Measurements from ENCODE around the gene GPR26.

The GPR26 gene

DNA sequence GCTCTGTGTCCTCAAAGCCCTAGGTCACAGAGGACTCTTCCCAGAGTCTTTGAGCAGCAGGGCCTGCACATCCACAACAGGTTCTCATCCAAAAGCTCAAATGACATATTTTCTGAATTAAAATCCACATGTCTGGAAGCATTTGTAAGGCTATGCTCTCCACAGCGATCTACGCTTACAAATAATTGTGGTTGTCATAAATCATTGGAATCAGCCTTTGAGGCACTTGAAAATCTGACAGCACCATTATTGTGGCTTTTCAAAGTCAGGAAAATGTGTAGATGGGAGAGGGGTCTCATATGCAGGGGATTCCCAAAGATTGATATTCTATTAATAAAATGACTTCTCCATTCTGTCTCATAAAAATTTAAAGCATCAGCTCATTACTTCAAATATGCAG lies 16.3 kb downstream of the GPR26 start:
- H3K4me1 ChIP-seq (ENCODE audit: insufficient read depth, low read length), result no peaks in the 10 kb centered on the region
- no peak overlapping the region for H3K4me3 ChIP-seq (ENCODE audit: low read length)
- H3K27ac ChIP-seq (ENCODE audit: low read length), result no peak overlapping the region
- H3K9ac ChIP-seq (ENCODE audit: low read depth, low read length), result no peak overlapping the region
- H3K27me3 ChIP-seq (ENCODE audit: insufficient read depth, low read length), result no peaks in the 10 kb centered on the region; the same call in 1 of the 2 replicates
- H3K36me3 ChIP-seq (ENCODE audit: insufficient read depth, low read depth, low read length), result no peaks in the 10 kb centered on the region
- no peaks in the 10 kb centered on the region for H3K9me3 ChIP-seq (ENCODE audit: insufficient read depth, low read depth, low read length)

DNA sequence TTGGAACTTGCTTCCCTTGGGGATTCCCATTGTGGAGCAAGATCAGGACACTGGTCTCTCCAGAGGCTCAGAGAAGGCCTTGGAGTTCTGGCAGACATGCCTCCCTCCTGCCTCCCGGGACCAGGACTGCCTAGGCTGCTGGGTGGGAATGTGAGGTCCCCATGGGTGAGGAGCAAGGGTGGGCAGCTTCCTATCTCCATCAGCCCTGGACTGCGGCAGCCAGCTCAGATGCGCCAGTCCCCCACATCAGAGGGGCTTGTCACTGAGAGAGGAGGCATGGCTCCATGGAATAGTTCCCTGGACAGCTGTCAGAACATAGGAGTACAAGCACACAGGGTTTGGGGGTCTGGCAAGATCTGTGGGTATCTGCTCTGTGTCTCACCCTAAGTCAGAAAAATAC lies 17.3 kb downstream of the GPR26 start:
- Histone ChIP-seq H3K9ac (ENCODE audit: low read depth, low read length) (no peak overlapping the region), H3K9me3 (ENCODE audit: insufficient read depth, low read depth, low read length) (no peaks in the 10 kb centered on the region), H3K4me3 (ENCODE audit: low read length) (no peak overlapping the region), H3K36me3 (ENCODE audit: insufficient read depth, low read depth, low read length) (no peaks in the 10 kb centered on the region), H3K27me3 (ENCODE audit: insufficient read depth, low read length) (no peaks in the 10 kb centered on the region; the same call in 1 of the 2 replicates), H3K4me1 (ENCODE audit: insufficient read depth, low read length) (no peaks in the 10 kb centered on the region), H3K27ac (ENCODE audit: low read length) (no peak overlapping the region)

DNA sequence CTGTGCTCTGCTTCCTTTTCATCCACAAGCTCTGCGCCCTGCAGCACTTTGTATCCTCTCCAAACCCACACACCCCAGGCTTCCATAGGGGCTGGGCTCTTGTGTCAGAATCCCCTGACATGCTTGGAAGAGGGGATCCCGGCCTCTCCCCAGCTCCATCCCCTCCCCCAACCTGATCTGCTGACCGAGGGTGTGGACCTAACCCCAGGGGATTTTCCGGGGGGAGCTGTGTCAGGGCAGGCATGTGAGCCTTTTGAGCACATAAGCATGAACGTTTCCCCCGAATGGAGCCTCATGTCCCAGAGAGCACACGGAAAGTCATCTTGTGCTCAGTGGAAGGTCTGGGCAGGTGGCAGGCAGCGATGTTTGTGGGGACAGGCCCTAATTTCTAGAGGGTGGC lies 17.7 kb downstream of the GPR26 start:
- no peak overlapping the region for H3K27ac ChIP-seq (ENCODE audit: low read length)
- H3K4me1 ChIP-seq (ENCODE audit: insufficient read depth, low read length), result no peaks in the 10 kb centered on the region
- no peak overlapping the region for H3K9ac ChIP-seq (ENCODE audit: low read depth, low read length)
- H3K4me3 ChIP-seq (ENCODE audit: low read length), result no peak overlapping the region
- H3K9me3 ChIP-seq (ENCODE audit: insufficient read depth, low read depth, low read length), result no peaks in the 10 kb centered on the region
- H3K27me3 ChIP-seq (ENCODE audit: insufficient read depth, low read length), result no peaks in the 10 kb centered on the region; the same call in 1 of the 2 replicates
- H3K36me3 ChIP-seq (ENCODE audit: insufficient read depth, low read depth, low read length), result no peaks in the 10 kb centered on the region

DNA sequence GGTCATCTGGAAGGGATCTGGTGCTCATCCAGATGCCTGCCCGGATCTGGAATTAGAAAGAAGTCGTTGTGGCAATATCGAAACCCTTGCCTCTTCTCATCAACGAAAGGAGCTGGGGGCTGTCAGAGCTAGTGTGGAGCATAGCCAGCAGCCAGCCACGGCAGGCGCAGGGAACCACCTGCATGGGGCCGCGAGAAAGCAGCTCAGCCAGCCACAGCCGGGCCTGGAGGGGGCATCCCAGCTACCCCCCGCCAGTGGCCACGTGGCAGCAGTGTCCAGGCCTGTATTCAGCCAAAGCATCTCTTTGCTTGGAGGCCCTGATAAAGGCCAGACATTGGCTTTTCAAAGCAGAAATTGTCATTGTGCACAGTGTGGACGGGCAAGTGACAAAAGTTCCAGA lies 19.1 kb downstream of the GPR26 start:
- H3K27ac ChIP-seq (ENCODE audit: low read length), result no peak overlapping the region
- no peaks in the 10 kb centered on the region for H3K4me1 ChIP-seq (ENCODE audit: insufficient read depth, low read length)
- H3K36me3 ChIP-seq (ENCODE audit: insufficient read depth, low read depth, low read length), result no peaks in the 10 kb centered on the region
- H3K9ac ChIP-seq (ENCODE audit: low read depth, low read length), result no peak overlapping the region
- H3K27me3 ChIP-seq (ENCODE audit: insufficient read depth, low read length), result no peaks in the 10 kb centered on the region; the same call in 1 of the 2 replicates
- H3K4me3 ChIP-seq (ENCODE audit: low read length), result no peak overlapping the region
- no peaks in the 10 kb centered on the region for H3K9me3 ChIP-seq (ENCODE audit: insufficient read depth, low read depth, low read length)

DNA sequence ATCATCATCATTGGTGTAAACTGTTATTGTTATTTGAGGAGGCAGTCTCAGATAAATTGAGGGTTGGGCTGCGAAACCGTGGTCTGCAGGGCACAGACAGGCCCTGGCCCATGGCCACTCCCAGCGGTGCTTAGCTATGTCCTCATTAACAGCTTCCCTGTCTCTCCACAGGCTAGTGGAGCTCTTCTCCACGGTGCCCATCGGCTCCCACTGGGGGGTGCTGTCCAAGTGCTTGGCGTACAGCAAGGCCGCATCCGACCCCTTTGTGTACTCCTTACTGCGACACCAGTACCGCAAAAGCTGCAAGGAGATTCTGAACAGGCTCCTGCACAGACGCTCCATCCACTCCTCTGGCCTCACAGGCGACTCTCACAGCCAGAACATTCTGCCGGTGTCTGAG lies 21.6 kb downstream of the GPR26 start:
- Histone ChIP-seq H3K4me3 (ENCODE audit: low read length) (no peak overlapping the region), H3K4me1 (ENCODE audit: insufficient read depth, low read length) (no peaks in the 10 kb centered on the region), H3K9me3 (ENCODE audit: insufficient read depth, low read depth, low read length) (no peaks in the 10 kb centered on the region), H3K27ac (ENCODE audit: low read length) (no peak overlapping the region), H3K36me3 (ENCODE audit: insufficient read depth, low read depth, low read length) (no peaks in the 10 kb centered on the region), H3K27me3 (ENCODE audit: insufficient read depth, low read length) (no peaks in the 10 kb centered on the region; the same call in 1 of the 2 replicates), H3K9ac (ENCODE audit: low read depth, low read length) (no peak overlapping the region)

DNA sequence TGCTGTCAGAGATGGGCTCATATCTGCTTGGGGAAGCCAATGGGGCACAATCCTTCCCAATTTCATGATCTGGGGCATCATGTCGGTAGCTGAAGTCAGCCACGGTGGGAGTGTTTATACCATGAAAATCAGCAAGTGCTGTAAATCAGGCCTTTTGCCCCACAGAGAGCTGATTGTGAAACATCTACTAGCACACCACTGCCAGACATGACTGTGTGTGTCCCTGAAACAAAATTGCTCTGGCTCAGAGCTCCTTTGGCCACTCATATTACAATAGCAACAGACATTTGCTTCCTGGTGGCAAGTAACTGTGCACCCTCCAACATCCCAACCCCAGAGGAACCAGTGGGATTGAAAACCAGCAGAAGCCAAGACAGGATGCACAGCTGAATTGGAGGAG lies 23.7 kb downstream of the GPR26 start:
- Histone ChIP-seq H3K4me1 (ENCODE audit: insufficient read depth, low read length) (no peaks in the 10 kb centered on the region), H3K27me3 (ENCODE audit: insufficient read depth, low read length) (no peaks in the 10 kb centered on the region), H3K4me3 (ENCODE audit: low read length) (no peak overlapping the region), H3K27ac (ENCODE audit: low read length) (no peak overlapping the region), H3K36me3 (ENCODE audit: insufficient read depth, low read depth, low read length) (no peaks in the 10 kb centered on the region), H3K9ac (ENCODE audit: low read depth, low read length) (no peak overlapping the region), H3K9me3 (ENCODE audit: insufficient read depth, low read depth, low read length) (no peaks in the 10 kb centered on the region)

GRCh38 chr10:123703195-123703790 lies 37.1 kb downstream of the GPR26 start:
- no peak overlapping the region for H3K27ac ChIP-seq (ENCODE audit: low read length)
- no peak overlapping the region for H3K9ac ChIP-seq (ENCODE audit: low read depth, low read length)
- no peak overlapping the region for H3K4me3 ChIP-seq (ENCODE audit: low read length)
- no peaks in the 10 kb centered on the region for H3K36me3 ChIP-seq (ENCODE audit: insufficient read depth, low read depth, low read length)
- H3K4me1 ChIP-seq (ENCODE audit: insufficient read depth, low read length), result no peaks in the 10 kb centered on the region; the same call in 1 of the 2 replicates
- no peaks in the 10 kb centered on the region for H3K9me3 ChIP-seq (ENCODE audit: insufficient read depth, low read depth, low read length)
- no peaks in the 10 kb centered on the region for H3K27me3 ChIP-seq (ENCODE audit: insufficient read depth, low read length)

DNA sequence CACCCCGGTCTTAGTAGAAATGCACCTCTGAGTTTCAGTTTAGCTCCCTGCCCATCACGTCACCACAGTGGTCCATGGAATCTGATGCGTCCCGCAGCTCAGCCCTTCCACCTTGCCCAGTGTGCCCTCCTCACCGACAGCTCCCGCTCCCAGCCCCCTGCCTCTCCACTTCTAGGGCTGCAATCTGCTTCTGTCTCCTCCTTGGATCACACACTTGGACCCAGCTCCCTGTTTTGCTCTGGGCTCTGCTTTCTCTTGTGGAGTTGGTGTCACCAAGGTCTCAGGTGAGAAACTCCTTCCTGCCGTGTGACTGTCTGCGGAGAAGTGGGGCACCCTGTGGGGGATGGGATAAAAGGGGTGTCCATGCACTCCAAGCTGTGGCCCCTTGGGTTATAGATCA lies 37.9 kb downstream of the GPR26 start:
- no peaks in the 10 kb centered on the region for H3K9me3 ChIP-seq (ENCODE audit: insufficient read depth, low read depth, low read length)
- no peak overlapping the region for H3K9ac ChIP-seq (ENCODE audit: low read depth, low read length)
- no peaks in the 10 kb centered on the region; the same call in 1 of the 2 replicates for H3K4me1 ChIP-seq (ENCODE audit: insufficient read depth, low read length)
- no peak overlapping the region for H3K4me3 ChIP-seq (ENCODE audit: low read length)
- no peaks in the 10 kb centered on the region for H3K36me3 ChIP-seq (ENCODE audit: insufficient read depth, low read depth, low read length)
- no peaks in the 10 kb centered on the region for H3K27me3 ChIP-seq (ENCODE audit: insufficient read depth, low read length)
- H3K27ac ChIP-seq (ENCODE audit: low read length), result no peak overlapping the region

DNA sequence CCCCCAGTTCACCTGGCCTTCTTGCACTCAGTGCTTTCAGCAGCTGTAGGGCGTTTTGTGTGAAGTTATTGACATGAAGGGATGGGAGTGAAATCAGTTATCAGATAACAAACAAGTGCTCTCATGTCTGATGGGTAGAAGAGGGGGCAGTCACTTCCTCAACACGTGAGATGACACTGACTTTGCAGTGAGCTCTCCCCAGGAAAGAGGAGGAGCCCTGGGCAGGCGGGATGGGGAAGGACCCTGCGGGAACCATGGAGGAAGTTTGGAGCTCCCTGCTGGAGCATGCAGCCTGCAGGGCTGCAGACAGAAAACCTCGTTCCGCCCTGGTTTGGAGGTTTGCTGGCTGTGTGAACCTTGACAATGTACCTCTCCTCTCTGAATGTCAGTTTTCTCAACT lies 38.7 kb downstream of the GPR26 start:
- no peaks in the 10 kb centered on the region for H3K9me3 ChIP-seq (ENCODE audit: insufficient read depth, low read depth, low read length)
- H3K27me3 ChIP-seq (ENCODE audit: insufficient read depth, low read length), result no peaks in the 10 kb centered on the region
- no peaks in the 10 kb centered on the region; the same call in 1 of the 2 replicates for H3K4me1 ChIP-seq (ENCODE audit: insufficient read depth, low read length)
- no peak overlapping the region for H3K27ac ChIP-seq (ENCODE audit: low read length)
- H3K4me3 ChIP-seq (ENCODE audit: low read length), result no peak overlapping the region
- H3K36me3 ChIP-seq (ENCODE audit: insufficient read depth, low read depth, low read length), result no peaks in the 10 kb centered on the region
- no peak overlapping the region for H3K9ac ChIP-seq (ENCODE audit: low read depth, low read length)

- H3K9me3 ChIP-seq (ENCODE audit: insufficient read depth, low read depth, low read length), result no peaks in the 10 kb centered on the region
- H3K27ac ChIP-seq (ENCODE audit: low read length), result no peak overlapping the region
- no peaks in the 10 kb centered on the region for H3K36me3 ChIP-seq (ENCODE audit: insufficient read depth, low read depth, low read length)
- no peak overlapping the region for H3K9ac ChIP-seq (ENCODE audit: low read depth, low read length)
- no peak overlapping the region for H3K4me3 ChIP-seq (ENCODE audit: low read length)
- no peaks in the 10 kb centered on the region for H3K27me3 ChIP-seq (ENCODE audit: insufficient read depth, low read length)
- no peaks in the 10 kb centered on the region; the same call in 1 of the 2 replicates for H3K4me1 ChIP-seq (ENCODE audit: insufficient read depth, low read length)
Observed at GRCh38 chr10:123706236-123706635, 40.1 kb downstream of the GPR26 start.

DNA sequence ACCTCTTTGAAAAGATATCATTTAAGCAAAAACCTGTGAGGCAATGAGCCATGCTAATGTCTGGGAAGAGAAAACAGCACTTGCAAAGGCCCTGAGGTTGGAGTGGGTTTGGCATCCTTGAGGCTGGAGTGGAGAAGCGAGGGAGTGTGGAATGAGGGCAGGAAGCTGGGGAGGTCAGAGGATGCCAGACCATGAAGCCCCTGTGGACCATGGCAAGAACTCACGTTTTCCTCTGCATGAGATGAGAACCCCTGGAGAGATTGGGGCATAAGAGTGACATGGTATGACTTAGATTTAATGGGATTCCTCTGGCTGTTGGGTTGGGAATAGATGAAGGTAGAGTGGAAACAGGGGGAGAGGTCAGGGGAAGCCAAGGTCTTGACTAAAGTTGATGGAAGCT lies 49.4 kb downstream of the GPR26 start:
- no peak overlapping the region for H3K9ac ChIP-seq (ENCODE audit: low read depth, low read length)
- no peak overlapping the region for H3K27ac ChIP-seq (ENCODE audit: low read length)
- H3K27me3 ChIP-seq (ENCODE audit: insufficient read depth, low read length), result no peaks in the 10 kb centered on the region
- H3K4me3 ChIP-seq (ENCODE audit: low read length), result no peak overlapping the region
- H3K36me3 ChIP-seq (ENCODE audit: insufficient read depth, low read depth, low read length), result no peaks in the 10 kb centered on the region
- H3K9me3 ChIP-seq (ENCODE audit: insufficient read depth, low read depth, low read length), result no peaks in the 10 kb centered on the region; the same call in 1 of the 2 replicates
- H3K4me1 ChIP-seq (ENCODE audit: insufficient read depth, low read length), result no peaks in the 10 kb centered on the region

GRCh38 chr10:123717336-123717735 lies 51.2 kb downstream of the GPR26 start:
- no peak overlapping the region for H3K4me3 ChIP-seq (ENCODE audit: low read length)
- H3K9ac ChIP-seq (ENCODE audit: low read depth, low read length), result no peak overlapping the region
- no peaks in the 10 kb centered on the region for H3K4me1 ChIP-seq (ENCODE audit: insufficient read depth, low read length)
- no peaks in the 10 kb centered on the region for H3K27me3 ChIP-seq (ENCODE audit: insufficient read depth, low read length)
- H3K9me3 ChIP-seq (ENCODE audit: insufficient read depth, low read depth, low read length), result no peaks in the 10 kb centered on the region; the same call in 1 of the 2 replicates
- no peak overlapping the region for H3K27ac ChIP-seq (ENCODE audit: low read length)
- H3K36me3 ChIP-seq (ENCODE audit: insufficient read depth, low read depth, low read length), result no peaks in the 10 kb centered on the region

Data from iPS-20b (cell line).